ENCODE results near the gene DKC1. TPM values are rescaled to one million over a fixed set of nuclear protein-coding genes. Genes with fewer than 3 reads are reported as not detected.

The DKC1 gene
- total RNA-seq, 1 experiment from 2014 or later, result 179 TPM

DNA sequence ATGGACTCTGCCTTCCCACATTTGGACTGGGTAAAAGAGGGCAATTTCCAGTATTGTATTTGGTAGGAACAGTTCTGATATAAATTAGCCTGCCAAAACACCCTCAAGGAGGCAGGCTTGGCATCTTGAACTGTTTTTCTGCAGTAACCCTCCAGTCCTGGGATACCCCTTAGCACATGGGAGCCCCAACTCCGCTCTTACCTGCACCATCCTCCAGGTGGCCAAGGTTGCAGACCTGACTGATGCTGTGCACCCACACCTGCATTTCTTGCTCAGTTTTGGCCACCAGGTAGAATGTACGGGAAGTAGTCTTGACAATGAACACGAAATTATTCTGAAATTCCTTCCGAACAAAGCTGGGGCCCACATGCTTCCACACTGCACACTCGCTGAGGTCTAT, 46.8 kb upstream of the DKC1 start:
- no TSS peak for BruUV-seq (replicated peaks)
- no peak for TF ChIP-seq POLR2AphosphoS5 (IDR thresholded peaks at IDR 0.05; ENCODE audit: low read depth, low read length)
- TF ChIP-seq TCF7L2 (IDR thresholded peaks at IDR 0.05; ENCODE audit: low read depth, low read length), result no peak
- Histone ChIP-seq H3K36me3 (ENCODE audit: control insufficient read depth, insufficient read depth, low read length) (no peaks in the 10 kb centered on the region), H3K27ac (ENCODE audit: low read length) (no peak overlapping the region), H3K4me1 (ENCODE audit: control insufficient read depth, insufficient read depth, low read length) (peaks cover 10% of the 10 kb centered on the region), H3K27me3 (ENCODE audit: control insufficient read depth, insufficient read depth, low read length) (no peaks in the 10 kb centered on the region), H3K9me3 (ENCODE audit: control insufficient read depth, insufficient read depth, low read depth, low read length) (no peaks in the 10 kb centered on the region), H3K4me3 (ENCODE audit: low read depth in 2 of 2, low read length in 2 of 2) (no peak overlapping the region)
- CTCF ChIA-PET, result no interaction called here
- ATAC-seq, result no peak
- POLR2A ChIA-PET, result no interaction called here
- no peak for DNase-seq (ENCODE audit: low read depth, low spot score)
- in situ Hi-C loops (cut with HindIII; ENCODE audit: low pct_unique_long_range_greater_than_20kb, low sequenced_read_pairs), result loop anchor here (5.0 kb wide), 1 partner anchor 39 kb away; no protein-coding TSS in a partner anchor
- intact Hi-C loops (cut with micrococcal nuclease; ENCODE audit: unreplicated experiment), result loop anchor here (1.0 kb wide), 1 partner anchor 32 kb away; no protein-coding TSS in a partner anchor

DNA sequence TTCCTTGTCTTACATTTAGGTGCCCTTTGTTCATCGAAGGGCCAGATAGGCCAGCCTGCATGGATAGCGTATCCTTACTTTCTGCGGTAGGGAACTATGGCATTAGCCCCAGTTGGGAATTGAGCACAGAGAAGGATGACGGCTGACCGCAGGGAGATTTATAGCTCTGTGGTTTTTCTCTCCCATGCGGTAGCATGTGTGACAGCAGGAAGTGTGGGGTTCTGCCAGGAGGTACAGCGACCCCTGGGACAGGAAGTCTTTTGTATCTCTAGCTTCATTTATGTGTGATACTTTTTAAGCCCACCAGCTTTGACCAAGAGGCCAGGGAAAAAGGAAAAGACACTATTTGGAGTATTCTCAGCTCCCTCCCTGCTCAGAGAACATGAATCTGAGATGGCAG, 44.8 kb upstream of the DKC1 start:
- in situ Hi-C loops (cut with HindIII; ENCODE audit: low pct_unique_long_range_greater_than_20kb, low sequenced_read_pairs) (loop anchor here (5.0 kb wide), 1 partner anchor 41 kb away; no protein-coding TSS in a partner anchor), intact Hi-C loops (cut with micrococcal nuclease; ENCODE audit: unreplicated experiment) (no loop called here)
- DNase-seq (ENCODE audit: low read depth, low spot score), result no peak
- Histone ChIP-seq H3K9me3 (ENCODE audit: control insufficient read depth, insufficient read depth, low read depth, low read length) (no peaks in the 10 kb centered on the region), H3K4me3 (ENCODE audit: low read depth in 2 of 2, low read length in 2 of 2) (no peak overlapping the region), H3K27ac (ENCODE audit: low read length) (peak overlapping the region; percentile 6; the same call in 1 of the 2 replicates), H3K4me1 (ENCODE audit: control insufficient read depth, insufficient read depth, low read length) (peaks cover 10% of the 10 kb centered on the region), H3K27me3 (ENCODE audit: control insufficient read depth, insufficient read depth, low read length) (no peaks in the 10 kb centered on the region), H3K36me3 (ENCODE audit: control insufficient read depth, insufficient read depth, low read length) (no peaks in the 10 kb centered on the region)
- ChIA-PET CTCF (interaction anchor here (1.6 kb wide), 1 partner anchor 31 kb away, joined by 4 read pairs; no protein-coding TSS in a partner anchor), POLR2A (no interaction called here)
- no peak for TF ChIP-seq POLR2AphosphoS5 (IDR thresholded peaks at IDR 0.05; ENCODE audit: low read depth, low read length)
- TF ChIP-seq SIN3A (IDR thresholded peaks at IDR 0.05; ENCODE audit: borderline replicate concordance, insufficient read depth, low read depth, low read length), result no peak
- TF ChIP-seq, protein P1, sequence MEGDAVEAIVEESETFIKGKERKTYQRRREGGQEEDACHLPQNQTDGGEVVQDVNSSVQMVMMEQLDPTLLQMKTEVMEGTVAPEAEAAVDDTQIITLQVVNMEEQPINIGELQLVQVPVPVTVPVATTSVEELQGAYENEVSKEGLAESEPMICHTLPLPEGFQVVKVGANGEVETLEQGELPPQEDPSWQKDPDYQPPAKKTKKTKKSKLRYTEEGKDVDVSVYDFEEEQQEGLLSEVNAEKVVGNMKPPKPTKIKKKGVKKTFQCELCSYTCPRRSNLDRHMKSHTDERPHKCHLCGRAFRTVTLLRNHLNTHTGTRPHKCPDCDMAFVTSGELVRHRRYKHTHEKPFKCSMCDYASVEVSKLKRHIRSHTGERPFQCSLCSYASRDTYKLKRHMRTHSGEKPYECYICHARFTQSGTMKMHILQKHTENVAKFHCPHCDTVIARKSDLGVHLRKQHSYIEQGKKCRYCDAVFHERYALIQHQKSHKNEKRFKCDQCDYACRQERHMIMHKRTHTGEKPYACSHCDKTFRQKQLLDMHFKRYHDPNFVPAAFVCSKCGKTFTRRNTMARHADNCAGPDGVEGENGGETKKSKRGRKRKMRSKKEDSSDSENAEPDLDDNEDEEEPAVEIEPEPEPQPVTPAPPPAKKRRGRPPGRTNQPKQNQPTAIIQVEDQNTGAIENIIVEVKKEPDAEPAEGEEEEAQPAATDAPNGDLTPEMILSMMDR (IDR thresholded peaks at IDR 0.05), result no peak
- TF ChIP-seq REST (IDR thresholded peaks at IDR 0.05; ENCODE audit: insufficient read depth in 1 of 2, low read depth in 2 of 2, low read length in 1 of 2), result no peak
- TF ChIP-seq TCF7L2 (IDR thresholded peaks at IDR 0.05; ENCODE audit: low read depth, low read length), result no peak
- no TSS peak for BruUV-seq (replicated peaks)
- no peak for ATAC-seq

GRCh38 chrX:154718616-154719015, 44.0 kb upstream of the DKC1 start:
- POLR2A ChIA-PET, result no interaction called here
- Histone ChIP-seq H3K27me3 (ENCODE audit: control insufficient read depth, insufficient read depth, low read length) (no peaks in the 10 kb centered on the region), H3K9me3 (ENCODE audit: control insufficient read depth, insufficient read depth, low read depth, low read length) (no peaks in the 10 kb centered on the region), H3K36me3 (ENCODE audit: control insufficient read depth, insufficient read depth, low read length) (no peaks in the 10 kb centered on the region), H3K4me1 (ENCODE audit: control insufficient read depth, insufficient read depth, low read length) (peaks cover 10% of the 10 kb centered on the region), H3K27ac (ENCODE audit: low read length) (peak overlapping the region; percentile 48; the same call in 1 of the 2 replicates), H3K4me3 (ENCODE audit: low read depth in 2 of 2, low read length in 2 of 2) (no peak overlapping the region)
- no peak for TF ChIP-seq SIN3A (IDR thresholded peaks at IDR 0.05; ENCODE audit: borderline replicate concordance, insufficient read depth, low read depth, low read length)
- no peak for TF ChIP-seq REST (IDR thresholded peaks at IDR 0.05; ENCODE audit: insufficient read depth in 1 of 2, low read depth in 2 of 2, low read length in 1 of 2)
- no peak for TF ChIP-seq POLR2AphosphoS5 (IDR thresholded peaks at IDR 0.05; ENCODE audit: low read depth, low read length)
- TF ChIP-seq, protein P1 (IDR thresholded peaks at IDR 0.05), result no peak
- TF ChIP-seq TCF7L2 (IDR thresholded peaks at IDR 0.05; ENCODE audit: low read depth, low read length), result no peak
- BruUV-seq (replicated peaks), result no TSS peak
- CTCF ChIA-PET, result interaction anchor here (1.6 kb wide), 1 partner anchor 30 kb away, joined by 4 read pairs; no protein-coding TSS in a partner anchor
- in situ Hi-C loops (cut with HindIII; ENCODE audit: low pct_unique_long_range_greater_than_20kb, low sequenced_read_pairs) (loop anchor here (5.0 kb wide), 1 partner anchor 41 kb away; no protein-coding TSS in a partner anchor), intact Hi-C loops (cut with micrococcal nuclease; ENCODE audit: unreplicated experiment) (no loop called here)
- no peak for DNase-seq (ENCODE audit: low read depth, low spot score)
- no peak for ATAC-seq

Data from Panc1 (cell line).